Measurements from ENCODE around the gene SRP68. TPM values are rescaled to one million over a fixed set of nuclear protein-coding genes. Genes with fewer than 3 reads are reported as not detected.

The SRP68 gene
- total and polyA plus RNA-seq, 7 experiments from 2014 or later = 69.6 to 105 (median 91.9) TPM

DNA sequence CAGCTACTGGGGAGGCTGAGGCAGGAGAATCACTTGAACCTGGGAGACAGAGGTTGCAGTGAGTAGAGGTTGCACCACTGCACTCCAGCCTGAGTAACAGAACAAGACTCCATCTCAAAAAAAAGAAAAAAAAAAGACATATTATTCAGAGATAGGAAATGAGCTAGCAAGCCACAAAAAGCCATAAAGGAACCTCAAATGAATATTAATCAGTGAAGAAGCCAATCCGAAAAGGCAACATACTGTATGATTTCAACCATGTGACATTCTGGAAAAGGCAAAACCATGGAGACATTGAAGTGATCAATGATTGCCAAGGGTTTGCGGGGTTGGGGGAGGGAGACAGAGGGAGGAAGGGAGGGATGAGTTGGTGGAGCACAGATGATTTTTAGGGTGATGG is 39.6 kb upstream of the SRP68 start:
- Mint-ChIP-seq H3K27me3 (peaks cover 0 to 12% (median 0%) of the 10 kb centered on the region in 5 donors), H3K36me3 (no peaks in the 10 kb centered on the region), H3K4me1 (no peaks in the 10 kb centered on the region), H3K4me3 (no peak overlapping the region), H3K27ac (peak overlapping the region in 1 of 9 donors; percentile 20), H3K9me3 (peaks cover 0 to 4% (median 0%) of the 10 kb centered on the region in 11 donors)
- ATAC-seq = no peak
- DNase-seq = no peak
- H3K27me3 ChIP-seq (ENCODE audit: control insufficient read depth in 2 of 2, insufficient read depth in 2 of 2, low read length in 2 of 2) = no peaks in the 10 kb centered on the region
- H3K27ac ChIP-seq (ENCODE audit: low read depth, low read length) = no peak overlapping the region
- intact Hi-C loops (cut with micrococcal nuclease) = no loop called here
- no peaks in the 10 kb centered on the region for H3K4me1 ChIP-seq (ENCODE audit: control insufficient read depth in 2 of 2, insufficient read depth in 2 of 2, low read length in 2 of 2)
- H3K36me3 ChIP-seq (ENCODE audit: control insufficient read depth in 2 of 3, insufficient read depth in 3 of 3, low read length in 3 of 3) = no peaks in the 10 kb centered on the region
- ChIA-PET CTCF (interaction anchor here (0.6 to 1.4 kb wide), 3 partner anchors 12 to 188 kb away, joined by 3 to 4 read pairs (median 3); no protein-coding TSS in a partner anchor), POLR2A (interaction anchor here (0.7 kb wide), 1 partner anchor 22 kb away, joined by 3 read pairs; no protein-coding TSS in a partner anchor)
- H3K4me3 ChIP-seq (ENCODE audit: low read length) = no peak overlapping the region
- H3K9me3 ChIP-seq (ENCODE audit: control insufficient read depth in 2 of 3, low read length in 3 of 3) = no peaks in the 10 kb centered on the region

DNA sequence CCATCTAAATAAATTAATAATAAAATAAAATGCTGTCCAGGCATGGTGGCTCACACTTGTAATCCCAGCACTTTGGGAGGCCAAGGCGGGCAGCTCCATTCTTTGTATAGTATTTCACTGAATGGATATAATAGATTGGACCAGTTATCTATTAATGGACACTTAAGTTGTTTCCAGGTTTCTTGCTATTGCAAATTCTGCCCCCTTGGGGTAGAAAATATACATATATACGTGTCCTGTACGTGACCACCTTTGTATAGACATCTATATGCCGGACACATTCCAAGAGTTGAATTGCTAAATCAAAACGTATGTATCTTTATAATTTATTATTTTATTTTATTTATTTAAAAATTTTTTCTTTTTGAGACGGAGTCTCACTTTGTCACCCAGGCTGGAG is 35.2 kb upstream of the SRP68 start:
- no peak overlapping the region for H3K27ac ChIP-seq (ENCODE audit: low read depth, low read length)
- intact Hi-C loops (cut with micrococcal nuclease) = loop anchor here in 1 of 2 donors (1.0 to 10.0 kb wide), 2 partner anchors 93 to 397 kb away; partner anchors contain the start of gene RHBDF2
- H3K27me3 ChIP-seq (ENCODE audit: control insufficient read depth in 2 of 2, insufficient read depth in 2 of 2, low read length in 2 of 2) = no peaks in the 10 kb centered on the region
- POLR2A ChIA-PET = interaction anchor here (0.7 kb wide), 1 partner anchor 12 kb away, joined by 3 read pairs; no protein-coding TSS in a partner anchor
- Mint-ChIP-seq H3K27me3 (peaks cover 0 to 4% (median 0%) of the 10 kb centered on the region in 5 donors), H3K27ac (no peak overlapping the region), H3K4me3 (no peak overlapping the region), H3K36me3 (no peaks in the 10 kb centered on the region), H3K4me1 (peaks cover 0 to 24% (median 14%) of the 10 kb centered on the region in 7 donors), H3K9me3 (no peaks in the 10 kb centered on the region)
- H3K9me3 ChIP-seq (ENCODE audit: control insufficient read depth in 2 of 3, low read length in 3 of 3) = no peaks in the 10 kb centered on the region
- H3K36me3 ChIP-seq (ENCODE audit: control insufficient read depth in 2 of 3, insufficient read depth in 3 of 3, low read length in 3 of 3) = no peaks in the 10 kb centered on the region
- no peak for ATAC-seq
- CTCF ChIA-PET = interaction anchor here (0.5 to 1.8 kb wide), 4 partner anchors 72 to 245 kb away, joined by 3 to 6 read pairs (median 4); no protein-coding TSS in a partner anchor
- H3K4me1 ChIP-seq (ENCODE audit: control insufficient read depth in 2 of 2, insufficient read depth in 2 of 2, low read length in 2 of 2) = peaks cover 6 to 10% of the 10 kb centered on the region in 2 donors
- no peak overlapping the region for H3K4me3 ChIP-seq (ENCODE audit: low read length)
- no peak for DNase-seq

DNA sequence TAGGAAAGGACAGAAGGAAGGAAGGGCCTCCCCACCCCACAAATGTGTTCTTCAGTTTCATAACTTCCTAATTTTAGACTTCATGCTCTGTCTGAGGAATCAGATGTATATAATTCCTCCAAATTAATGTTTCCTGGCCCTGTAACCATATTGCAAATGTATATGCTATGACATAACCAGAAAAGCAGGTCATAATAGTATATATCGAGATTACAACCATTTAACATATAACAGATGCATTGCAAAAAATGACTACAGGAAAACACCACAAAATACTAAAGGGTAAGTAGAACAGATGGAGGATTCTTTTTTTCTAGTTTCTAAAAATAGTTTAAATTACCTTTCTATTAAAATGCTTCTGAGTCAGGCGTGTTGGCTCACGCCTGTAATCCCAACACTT is 34.4 kb upstream of the SRP68 start:
- POLR2A ChIA-PET = no interaction called here
- CTCF ChIA-PET = interaction anchor here (0.5 to 2.2 kb wide), 5 partner anchors 13 to 302 kb away, joined by 3 to 6 read pairs (median 4); no protein-coding TSS in a partner anchor
- intact Hi-C loops (cut with micrococcal nuclease) = loop anchor here in 1 of 2 donors (1.0 to 10.0 kb wide), 2 partner anchors 92 to 398 kb away; partner anchors contain the start of gene RHBDF2

DNA sequence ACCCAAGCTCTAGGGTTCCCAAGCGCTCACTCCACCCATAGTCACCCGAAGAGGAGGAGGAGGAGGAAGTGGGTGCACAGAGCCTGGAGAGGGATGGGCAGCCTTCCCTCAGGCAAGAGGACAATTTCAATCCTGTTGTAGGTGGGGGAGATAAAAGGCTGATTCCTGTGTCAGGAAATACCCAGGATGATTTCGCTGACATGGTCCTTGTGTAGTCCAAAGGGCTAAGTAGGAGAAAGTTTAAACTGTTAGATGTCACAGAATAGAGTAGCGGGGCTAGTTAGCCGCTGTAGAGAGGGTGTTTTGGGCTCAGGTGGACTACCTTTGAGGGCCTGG is 32.5 kb upstream of the SRP68 start:
- peaks cover 6 to 16% of the 10 kb centered on the region in 2 donors for H3K4me1 ChIP-seq (ENCODE audit: control insufficient read depth in 2 of 2, insufficient read depth in 2 of 2, low read length in 2 of 2)
- H3K36me3 ChIP-seq (ENCODE audit: control insufficient read depth in 2 of 3, insufficient read depth in 3 of 3, low read length in 3 of 3) = peaks cover 0 to 17% (median 4%) of the 10 kb centered on the region in 3 experiments
- Mint-ChIP-seq H3K27me3 (no peaks in the 10 kb centered on the region), H3K9me3 (no peaks in the 10 kb centered on the region), H3K27ac (peak overlapping the region in 8 of 9 donors; percentile 27 to 98 (median 96)), H3K4me3 (peak overlapping the region; percentile 57 to 98 (median 91)), H3K36me3 (peaks cover 3 to 12% (median 8%) of the 10 kb centered on the region in 5 donors), H3K4me1 (peaks cover 6 to 42% (median 31%) of the 10 kb centered on the region in 7 donors)
- no peaks in the 10 kb centered on the region for H3K27me3 ChIP-seq (ENCODE audit: control insufficient read depth in 2 of 2, insufficient read depth in 2 of 2, low read length in 2 of 2)
- no peaks in the 10 kb centered on the region for H3K9me3 ChIP-seq (ENCODE audit: control insufficient read depth in 2 of 3, low read length in 3 of 3)
- H3K27ac ChIP-seq (ENCODE audit: low read depth, low read length) = no peak overlapping the region
- intact Hi-C loops (cut with micrococcal nuclease) = loop anchor here in 1 of 2 donors (10.0 kb wide), 1 partner anchor 400 kb away; the partner anchor contains the start of gene RHBDF2
- DNase-seq (no peak), ATAC-seq (no peak)
- H3K4me3 ChIP-seq (ENCODE audit: low read length) = no peak overlapping the region
- CTCF ChIA-PET = interaction anchor here (1.3 to 2.6 kb wide), 4 partner anchors 16 to 175 kb away, joined by 5 to 13 read pairs (median 6); no protein-coding TSS in a partner anchor
- POLR2A ChIA-PET = interaction anchor here (1.1 to 2.9 kb wide), 9 partner anchors 15 to 249 kb away, joined by 3 to 11 read pairs (median 7); partner anchors contain the start of gene PRPSAP1

More for the DNA sequence above, 34.4 kb upstream of the SRP68 start:
- no peaks in the 10 kb centered on the region for H3K9me3 ChIP-seq (ENCODE audit: control insufficient read depth in 2 of 3, low read length in 3 of 3)
- no peaks in the 10 kb centered on the region for H3K27me3 Mint-ChIP-seq
- ATAC-seq (no peak), DNase-seq (no peak)
- no peak overlapping the region for H3K4me3 ChIP-seq (ENCODE audit: low read length)
- H3K4me1 ChIP-seq (ENCODE audit: control insufficient read depth in 2 of 2, insufficient read depth in 2 of 2, low read length in 2 of 2) = peaks cover 6 to 16% of the 10 kb centered on the region in 2 donors
- no peak overlapping the region for H3K4me3 Mint-ChIP-seq
- H3K27ac ChIP-seq (ENCODE audit: low read depth, low read length) = no peak overlapping the region
- H3K36me3 ChIP-seq (ENCODE audit: control insufficient read depth in 2 of 3, insufficient read depth in 3 of 3, low read length in 3 of 3) = peaks cover 0 to 5% (median 1%) of the 10 kb centered on the region in 3 experiments
- H3K4me1 Mint-ChIP-seq = peaks cover 4 to 31% (median 20%) of the 10 kb centered on the region in 7 donors
- H3K9me3 Mint-ChIP-seq = no peaks in the 10 kb centered on the region
- H3K27me3 ChIP-seq (ENCODE audit: control insufficient read depth in 2 of 2, insufficient read depth in 2 of 2, low read length in 2 of 2) = no peaks in the 10 kb centered on the region
- no peak overlapping the region for H3K27ac Mint-ChIP-seq
- H3K36me3 Mint-ChIP-seq = peaks cover 0 to 2% (median under 1%) of the 10 kb centered on the region in 5 donors

DNA sequence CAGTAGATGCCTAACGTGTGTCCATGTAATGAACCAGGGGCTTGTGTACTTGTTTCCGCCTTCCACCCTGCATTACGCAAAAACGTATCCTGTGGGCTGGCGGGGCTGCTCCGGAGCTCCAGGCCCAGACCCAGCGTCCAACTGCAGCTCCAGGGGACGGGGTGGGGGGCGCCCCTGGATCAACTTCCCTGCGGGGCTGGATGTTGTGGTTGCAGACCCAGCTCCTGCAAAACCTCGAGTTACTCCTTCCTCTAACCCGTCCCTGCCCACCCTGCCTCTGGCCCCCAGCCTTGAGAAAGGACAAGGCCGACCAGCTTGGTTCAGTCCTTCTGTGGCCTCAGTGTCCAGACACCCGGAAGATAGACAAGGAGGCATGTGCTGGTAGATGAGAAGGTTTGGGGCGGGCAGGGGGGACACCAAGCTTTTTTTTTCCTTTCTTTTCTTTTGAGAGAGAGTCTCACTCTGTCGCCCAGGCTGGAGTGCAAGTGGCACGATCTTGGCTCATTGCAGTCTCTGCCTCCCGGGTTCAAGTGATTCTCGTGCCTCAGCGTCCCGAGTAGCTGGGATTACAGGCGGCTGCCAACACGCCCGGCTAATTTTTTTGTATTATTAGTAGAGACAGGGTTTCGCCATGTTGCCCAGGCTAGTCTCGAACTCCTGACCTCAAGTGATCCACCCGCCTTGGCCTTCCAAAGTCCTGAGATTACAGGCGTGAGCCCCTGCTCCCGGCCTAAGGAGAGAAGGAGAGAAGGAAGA is 32.0 kb upstream of the SRP68 start:
- ChIA-PET POLR2A (interaction anchor here (0.7 to 2.9 kb wide), 22 partner anchors 14 to 249 kb away, joined by 3 to 13 read pairs (median 5); partner anchors contain the start of genes PRPSAP1, WBP2 and ZACN), CTCF (interaction anchor here (0.6 to 2.6 kb wide), 8 partner anchors 16 to 198 kb away, joined by 3 to 13 read pairs (median 5); no protein-coding TSS in a partner anchor)
- Histone ChIP-seq H3K9me3 (ENCODE audit: control insufficient read depth in 2 of 3, low read length in 3 of 3) (no peaks in the 10 kb centered on the region), H3K36me3 (ENCODE audit: control insufficient read depth in 2 of 3, insufficient read depth in 3 of 3, low read length in 3 of 3) (peaks cover 0 to 23% (median 4%) of the 10 kb centered on the region in 3 experiments), H3K4me1 (ENCODE audit: control insufficient read depth in 2 of 2, insufficient read depth in 2 of 2, low read length in 2 of 2) (peaks cover 6 to 16% of the 10 kb centered on the region in 2 donors), H3K4me3 (ENCODE audit: low read length) (peak overlapping the region; percentile 72), H3K27me3 (ENCODE audit: control insufficient read depth in 2 of 2, insufficient read depth in 2 of 2, low read length in 2 of 2) (no peaks in the 10 kb centered on the region), H3K27ac (ENCODE audit: low read depth, low read length) (peak overlapping the region; percentile 82)
- intact Hi-C loops (cut with micrococcal nuclease) = loop anchor here in 1 of 2 donors (10.0 kb wide), 1 partner anchor 400 kb away; the partner anchor contains the start of gene RHBDF2
- peak overlapping the region; percentile 96 to 99 (median 97) for H3K27ac Mint-ChIP-seq
- H3K27me3 Mint-ChIP-seq = no peaks in the 10 kb centered on the region
- H3K4me3 Mint-ChIP-seq = peak overlapping the region; percentile 82 to 98 (median 96)
- ATAC-seq (no peak), DNase-seq (no peak)
- peaks cover 4 to 17% (median 10%) of the 10 kb centered on the region in 5 donors for H3K36me3 Mint-ChIP-seq
- no peaks in the 10 kb centered on the region for H3K9me3 Mint-ChIP-seq
- peaks cover 6 to 47% (median 32%) of the 10 kb centered on the region in 7 donors for H3K4me1 Mint-ChIP-seq

Data from naive thymus-derived CD4-positive, alpha-beta T cell (primary cell).